WTC11 (cell line): Measurements from ENCODE around the gene GDI1. TPM values are rescaled to one million over a fixed set of nuclear protein-coding genes. Genes with fewer than 3 reads are reported as not detected.

ENCODE experiments used
- ATAC-seq: fragments of 200-7000 bp; cut with Tn5 transposase; 2 replicates; pipeline ENCODE4 v1.10.0; 2021; ENCODE audit warnings: mild to moderate bottlenecking, moderate library complexity
- CTCF ChIA-PET: fragments of 300-600 bp; sonication (Branson Sonifier 250); formaldehyde crosslinking; loops from one replicate; lab custom pipeline; 2021; ENCODE audit warnings: antibody characterized with exemption; lab: Charles Lee
- POLR2A ChIA-PET: fragments of 350-600 bp; sonication (Branson Sonifier 250); formaldehyde crosslinking; loops from one replicate; lab custom pipeline; 2021; ENCODE audit warnings: antibody characterized with exemption; lab: Charles Lee
- DNase-seq: peaks from one replicate; pipeline ENCODE4 v3.0.0; 2021; ENCODE audit warnings: low spot score
- H3K27ac Mint-ChIP-seq: 2 replicates; pipeline ENCODE4 v1.8.0; 2021; ENCODE audit warnings: mixed read lengths
- H3K27me3 Mint-ChIP-seq: 2 replicates; pipeline ENCODE4 v1.8.0; 2021; ENCODE audit warnings: low read depth, mild to moderate bottlenecking, moderate library complexity, mixed read lengths
- H3K36me3 Mint-ChIP-seq: 2 replicates; pipeline ENCODE4 v1.8.0; 2021; ENCODE audit warnings: mixed read lengths
- H3K4me1 Mint-ChIP-seq: 2 replicates; pipeline ENCODE4 v1.8.0; 2022; ENCODE audit warnings: mixed read lengths
- H3K4me3 Mint-ChIP-seq: 2 replicates; pipeline ENCODE4 v1.8.0; 2021; ENCODE audit warnings: mild to moderate bottlenecking, moderate library complexity, mixed read lengths
- H3K9me3 Mint-ChIP-seq: 2 replicates; pipeline ENCODE4 v1.8.0; 2021; ENCODE audit warnings: mixed read lengths
- ATF1 ChIP-seq: sonication (generic); formaldehyde crosslinking; IDR thresholded peaks from 2 replicates; pipeline ENCODE4 v1.8.1; 2023; ENCODE audit warnings: mild to moderate bottlenecking, moderate library complexity, missing genetic modification reagents
- CREB1 ChIP-seq: sonication (generic); formaldehyde crosslinking; IDR thresholded peaks from 2 replicates; pipeline ENCODE4 v1.8.0; 2023; ENCODE audit warnings: mild to moderate bottlenecking, missing genetic modification reagents
- FOXK1 ChIP-seq: sonication (generic); formaldehyde crosslinking; IDR thresholded peaks from 2 replicates; pipeline ENCODE4 v1.8.0; 2022; ENCODE audit warnings: mild to moderate bottlenecking, moderate library complexity, missing genetic modification reagents
- GTF2I ChIP-seq: fragments of 250-450 bp; sonication (Bioruptor Pico); conservative IDR thresholded peaks from 2 replicates; pipeline ENCODE4 v1.4.0; 2021; ENCODE audit warnings: mild to moderate bottlenecking
- HMGA2 ChIP-seq: fragments of 250-450 bp; sonication (Bioruptor Pico); IDR thresholded peaks from 2 replicates; pipeline ENCODE4 v1.4.0; 2021; ENCODE audit warnings: mild to moderate bottlenecking, moderate library complexity
- JUN ChIP-seq: sonication (generic); formaldehyde crosslinking; IDR thresholded peaks from 2 replicates; pipeline ENCODE4 v1.8.0; 2023; ENCODE audit warnings: mild to moderate bottlenecking, missing genetic modification reagents
- MXD4 ChIP-seq: fragments of 250-450 bp; sonication (Bioruptor Pico); IDR thresholded peaks from 2 replicates; pipeline ENCODE4 v1.8.0; 2021; ENCODE audit warnings: mild to moderate bottlenecking, moderate library complexity, borderline replicate concordance
- NFYB ChIP-seq: sonication (generic); formaldehyde crosslinking; conservative IDR thresholded peaks from 2 replicates; pipeline ENCODE4 v1.8.0; 2022; ENCODE audit warnings: low read depth, missing genetic modification reagents
- NR3C1 ChIP-seq: sonication (generic); formaldehyde crosslinking; conservative IDR thresholded peaks from 2 replicates; pipeline ENCODE4 v1.8.1; 2023; ENCODE audit warnings: low read depth, mild to moderate bottlenecking, missing genetic modification reagents
- SMAD3 ChIP-seq: sonication (generic); formaldehyde crosslinking; IDR thresholded peaks from 2 replicates; pipeline ENCODE4 v1.8.0; 2022; ENCODE audit warnings: missing genetic modification reagents, mild to moderate bottlenecking, borderline replicate concordance
- SMAD4 ChIP-seq: sonication (generic); formaldehyde crosslinking; IDR thresholded peaks from 2 replicates; pipeline ENCODE4 v1.8.0; 2022; ENCODE audit warnings: mild to moderate bottlenecking, missing genetic modification reagents
- SOX15 ChIP-seq: fragments of 250-450 bp; sonication (Bioruptor Pico); IDR thresholded peaks from 2 replicates; pipeline ENCODE4 v1.9.0; 2021; ENCODE audit warnings: mild to moderate bottlenecking
- TP53 ChIP-seq: sonication (generic); formaldehyde crosslinking; IDR thresholded peaks from 2 replicates; pipeline ENCODE4 v1.8.1; 2023; ENCODE audit warnings: mild to moderate bottlenecking, missing genetic modification reagents
- ZNF121 ChIP-seq: sonication (generic); formaldehyde crosslinking; IDR thresholded peaks from 2 replicates; pipeline ENCODE4 v1.8.0; 2023; ENCODE audit warnings: missing genetic modification reagents
- ZNF232 ChIP-seq: sonication (generic); formaldehyde crosslinking; IDR thresholded peaks from 2 replicates; pipeline ENCODE4 v1.8.0; 2022; ENCODE audit warnings: mild to moderate bottlenecking, missing genetic modification reagents
- ZNF263 ChIP-seq: sonication (generic); formaldehyde crosslinking; IDR thresholded peaks from 2 replicates; pipeline ENCODE4 v1.8.1; 2022; ENCODE audit warnings: low read depth, mild to moderate bottlenecking, moderate library complexity, missing genetic modification reagents
- ZNF317 ChIP-seq: sonication (generic); formaldehyde crosslinking; IDR thresholded peaks from 2 replicates; pipeline ENCODE4 v1.8.1; 2023; ENCODE audit warnings: low read depth, mild to moderate bottlenecking, moderate library complexity, missing genetic modification reagents, borderline replicate concordance
- ZNF416 ChIP-seq: fragments of 250-450 bp; sonication (Bioruptor Pico); IDR thresholded peaks from 2 replicates; pipeline ENCODE4 v1.9.0; 2021; ENCODE audit warnings: mild to moderate bottlenecking, inconsistent platforms
- ZNF671 ChIP-seq: fragments of 250-450 bp; sonication (Bioruptor Pico); IDR thresholded peaks from 2 replicates; pipeline ENCODE4 v1.8.0; 2021; ENCODE audit warnings: mild to moderate bottlenecking
- total RNA-seq: library from RNA; stranded (reverse); gene quantifications from 3 replicates; pipeline ENCODE4 v1.2.3, GENCODE V29; 2021
- TF ChIP-seq, protein P1 (sequence below): fragments of 250-450 bp; sonication (Bioruptor Pico); IDR thresholded peaks from 2 replicates; pipeline ENCODE4 v1.9.0; 2021; ENCODE audit warnings: mild to moderate bottlenecking
- TF ChIP-seq, protein P2 (sequence below): sonication (generic); formaldehyde crosslinking; IDR thresholded peaks from 2 replicates; pipeline ENCODE4 v1.8.1; 2023; ENCODE audit warnings: mild to moderate bottlenecking, missing genetic modification reagents
- TF ChIP-seq, protein P3 (sequence below): sonication (generic); formaldehyde crosslinking; IDR thresholded peaks from 2 replicates; pipeline ENCODE4 v1.8.1; 2023; ENCODE audit warnings: mild to moderate bottlenecking, moderate library complexity, missing genetic modification reagents
- TF ChIP-seq, protein P4 (sequence below): sonication (generic); formaldehyde crosslinking; IDR thresholded peaks from 2 replicates; pipeline ENCODE4 v1.8.1; 2023; ENCODE audit warnings: mild to moderate bottlenecking, missing genetic modification reagents, moderate library complexity
- TF ChIP-seq, protein P5 (sequence below): sonication (generic); formaldehyde crosslinking; IDR thresholded peaks from 2 replicates; pipeline ENCODE4 v1.8.0; 2022; ENCODE audit warnings: mild to moderate bottlenecking, missing genetic modification reagents

GDI1 gene
- total RNA-seq, 1 experiment from 2014 or later, result 108 TPM

DNA sequence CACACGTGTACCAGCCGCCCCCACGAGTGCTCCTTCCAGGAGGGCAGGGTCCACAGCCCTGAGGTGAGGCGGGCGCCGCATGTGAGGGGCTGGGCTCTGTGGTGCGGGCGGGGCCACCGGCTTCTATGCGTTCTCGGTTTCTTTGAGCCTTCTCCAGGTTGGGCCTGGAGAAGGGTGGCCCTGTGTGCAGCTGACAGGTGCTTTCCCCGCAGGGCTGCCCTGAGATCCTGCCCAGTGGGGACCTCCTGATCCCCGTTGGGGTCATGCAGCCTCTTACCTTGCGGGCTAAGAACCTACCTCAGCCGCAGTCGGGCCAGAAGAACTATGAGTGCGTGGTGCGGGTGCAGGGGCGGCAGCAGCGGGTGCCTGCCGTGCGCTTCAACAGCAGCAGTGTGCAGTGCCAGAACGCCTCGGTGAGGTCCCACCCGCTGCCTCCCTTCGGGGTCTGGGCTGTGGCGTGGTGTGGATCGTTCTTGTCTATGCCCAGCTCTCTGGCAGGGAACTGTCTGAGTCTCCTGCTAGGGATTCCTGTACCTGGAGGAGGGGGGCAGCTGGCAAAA lies 27.9 kb downstream of the GDI1 start (continued):
- TF ChIP-seq, protein P1, sequence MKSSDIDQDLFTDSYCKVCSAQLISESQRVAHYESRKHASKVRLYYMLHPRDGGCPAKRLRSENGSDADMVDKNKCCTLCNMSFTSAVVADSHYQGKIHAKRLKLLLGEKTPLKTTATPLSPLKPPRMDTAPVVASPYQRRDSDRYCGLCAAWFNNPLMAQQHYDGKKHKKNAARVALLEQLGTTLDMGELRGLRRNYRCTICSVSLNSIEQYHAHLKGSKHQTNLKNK (CRISPR knock-in tag), result no peak
- no peak for TF ChIP-seq SMAD4 (CRISPR knock-in tag)

DNA sequence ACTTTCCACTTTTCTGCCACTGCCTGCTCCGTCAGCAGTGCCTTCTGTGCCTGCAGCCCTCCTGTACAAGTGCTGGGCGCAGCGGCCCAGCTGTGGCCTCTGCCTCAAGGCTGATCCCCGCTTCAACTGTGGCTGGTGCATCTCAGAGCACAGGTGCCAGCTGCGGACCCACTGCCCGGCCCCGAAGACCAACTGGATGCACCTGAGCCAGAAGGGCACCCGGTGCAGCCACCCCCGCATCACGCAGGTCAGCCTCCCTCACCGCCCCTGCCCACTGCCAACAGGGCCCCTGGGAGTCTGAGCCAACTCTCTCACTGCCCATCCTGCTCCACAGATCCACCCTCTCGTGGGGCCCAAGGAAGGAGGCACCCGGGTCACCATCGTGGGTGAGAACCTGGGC lies 28.6 kb downstream of the GDI1 start:
- H3K36me3 Mint-ChIP-seq, result 0 out of 2 replicates have a peak, but pooled peaks cover 2% of the 10 kb centered on the region
- TF ChIP-seq, protein P2, sequence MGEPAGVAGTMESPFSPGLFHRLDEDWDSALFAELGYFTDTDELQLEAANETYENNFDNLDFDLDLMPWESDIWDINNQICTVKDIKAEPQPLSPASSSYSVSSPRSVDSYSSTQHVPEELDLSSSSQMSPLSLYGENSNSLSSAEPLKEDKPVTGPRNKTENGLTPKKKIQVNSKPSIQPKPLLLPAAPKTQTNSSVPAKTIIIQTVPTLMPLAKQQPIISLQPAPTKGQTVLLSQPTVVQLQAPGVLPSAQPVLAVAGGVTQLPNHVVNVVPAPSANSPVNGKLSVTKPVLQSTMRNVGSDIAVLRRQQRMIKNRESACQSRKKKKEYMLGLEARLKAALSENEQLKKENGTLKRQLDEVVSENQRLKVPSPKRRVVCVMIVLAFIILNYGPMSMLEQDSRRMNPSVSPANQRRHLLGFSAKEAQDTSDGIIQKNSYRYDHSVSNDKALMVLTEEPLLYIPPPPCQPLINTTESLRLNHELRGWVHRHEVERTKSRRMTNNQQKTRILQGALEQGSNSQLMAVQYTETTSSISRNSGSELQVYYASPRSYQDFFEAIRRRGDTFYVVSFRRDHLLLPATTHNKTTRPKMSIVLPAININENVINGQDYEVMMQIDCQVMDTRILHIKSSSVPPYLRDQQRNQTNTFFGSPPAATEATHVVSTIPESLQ (CRISPR knock-in tag), result no peak
- TF ChIP-seq ZNF232 (no peak), JUN (CRISPR knock-in tag) (no peak), GTF2I (CRISPR knock-in tag) (no peak), ATF1 (CRISPR knock-in tag) (no peak)
- CTCF ChIA-PET, result no interaction called here

DNA sequence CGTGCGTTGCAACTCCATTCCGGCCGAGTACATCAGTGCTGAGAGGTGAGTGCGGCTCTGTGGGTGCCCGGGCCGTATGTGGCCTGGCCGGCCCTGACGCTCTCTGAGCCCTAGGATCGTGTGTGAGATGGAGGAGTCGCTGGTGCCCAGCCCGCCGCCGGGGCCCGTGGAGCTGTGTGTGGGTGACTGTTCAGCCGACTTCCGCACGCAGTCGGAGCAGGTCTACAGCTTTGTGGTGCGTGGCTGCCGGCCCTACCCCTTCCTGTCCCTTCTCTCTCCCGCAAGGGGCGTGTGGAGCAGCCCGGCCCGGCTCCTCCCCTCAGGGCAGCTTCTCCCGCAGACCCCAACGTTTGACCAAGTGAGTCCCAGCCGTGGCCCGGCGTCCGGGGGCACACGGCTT lies 29.1 kb downstream of the GDI1 start:
- H3K4me3 Mint-ChIP-seq, result no peak overlapping the region
- H3K4me1 Mint-ChIP-seq, result no peaks in the 10 kb centered on the region
- H3K27ac Mint-ChIP-seq, result no peak overlapping the region
- no peaks in the 10 kb centered on the region for H3K9me3 Mint-ChIP-seq
- 0 out of 2 replicates have a peak, but pooled peaks cover 2% of the 10 kb centered on the region for H3K36me3 Mint-ChIP-seq
- TF ChIP-seq ZNF121, result no peak
- POLR2A ChIA-PET, result no interaction called here
- CTCF ChIA-PET, result no interaction called here
- H3K27me3 Mint-ChIP-seq, result no peaks in the 10 kb centered on the region
- DNase-seq (no peak), ATAC-seq (no peak)

More for the DNA sequence above, 28.6 kb downstream of the GDI1 start:
- H3K27me3 Mint-ChIP-seq, result no peaks in the 10 kb centered on the region
- H3K9me3 Mint-ChIP-seq, result no peaks in the 10 kb centered on the region
- H3K4me1 Mint-ChIP-seq, result no peaks in the 10 kb centered on the region
- no peak for DNase-seq
- H3K4me3 Mint-ChIP-seq, result no peak overlapping the region
- POLR2A ChIA-PET, result no interaction called here
- H3K27ac Mint-ChIP-seq, result no peak overlapping the region
- no peak for ATAC-seq

DNA sequence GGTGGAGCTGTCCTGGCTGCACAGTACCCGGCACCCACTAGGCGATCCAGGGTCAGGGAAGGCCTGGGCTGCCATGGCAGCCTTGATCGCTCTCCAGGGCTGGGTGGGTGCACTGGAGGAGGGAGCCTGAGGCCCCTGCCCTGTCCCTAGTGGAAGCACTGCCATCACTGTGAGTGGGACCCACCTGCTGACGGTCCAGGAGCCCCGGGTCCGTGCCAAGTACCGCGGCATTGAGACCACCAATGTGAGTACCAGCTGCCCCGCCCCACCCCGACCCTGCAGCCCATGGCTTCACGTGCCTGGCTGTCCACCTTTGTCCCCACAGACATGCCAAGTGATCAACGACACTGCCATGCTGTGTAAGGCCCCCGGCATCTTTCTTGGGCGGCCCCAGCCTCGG lies 30.0 kb downstream of the GDI1 start:
- Mint-ChIP-seq H3K4me1 (no peaks in the 10 kb centered on the region), H3K27me3 (no peaks in the 10 kb centered on the region), H3K27ac (no peak overlapping the region), H3K9me3 (no peaks in the 10 kb centered on the region), H3K4me3 (no peak overlapping the region)
- ATAC-seq (no peak), DNase-seq (no peak)
- CTCF ChIA-PET, result no interaction called here
- no peak for TF ChIP-seq SOX15
- TF ChIP-seq ZNF121, result no peak
- no peak for TF ChIP-seq ZNF263 (CRISPR knock-in tag)
- TF ChIP-seq, all 79 proteins: peak for 0
- POLR2A ChIA-PET, result no interaction called here
- H3K36me3 Mint-ChIP-seq, result 0 out of 2 replicates have a peak, but pooled peaks cover 2% of the 10 kb centered on the region

DNA sequence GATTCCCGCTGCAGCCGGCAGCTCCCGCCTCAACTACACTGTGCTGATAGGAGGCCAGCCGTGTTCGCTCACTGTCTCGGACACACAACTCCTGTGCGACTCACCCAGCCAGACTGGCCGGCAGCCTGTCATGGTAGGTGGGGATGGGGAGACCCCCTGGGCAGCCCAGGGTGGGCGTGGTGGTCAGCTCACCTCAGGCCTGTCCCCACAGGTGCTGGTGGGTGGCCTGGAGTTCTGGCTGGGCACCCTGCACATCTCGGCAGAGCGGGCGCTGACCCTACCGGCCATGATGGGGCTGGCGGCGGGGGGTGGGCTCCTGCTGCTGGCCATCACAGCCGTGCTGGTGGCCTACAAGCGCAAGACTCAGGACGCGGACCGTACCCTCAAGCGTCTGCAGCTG lies 30.6 kb downstream of the GDI1 start:
- Mint-ChIP-seq H3K9me3 (no peaks in the 10 kb centered on the region), H3K4me1 (no peaks in the 10 kb centered on the region), H3K27me3 (no peaks in the 10 kb centered on the region), H3K36me3 (0 out of 2 replicates have a peak, but pooled peaks cover 2% of the 10 kb centered on the region), H3K27ac (no peak overlapping the region), H3K4me3 (no peak overlapping the region)
- POLR2A ChIA-PET, result no interaction called here
- CTCF ChIA-PET, result no interaction called here
- DNase-seq (no peak), ATAC-seq (no peak)
- TF ChIP-seq SMAD3 (no peak), ZNF671 (CRISPR knock-in tag) (no peak), NR3C1 (CRISPR knock-in tag) (no peak), FOXK1 (no peak), ZNF232 (no peak), JUN (CRISPR knock-in tag) (no peak), ZNF317 (CRISPR knock-in tag) (no peak), NFYB (no peak), TP53 (CRISPR knock-in tag) (no peak), CREB1 (no peak), MXD4 (CRISPR knock-in tag) (no peak), HMGA2 (CRISPR knock-in tag) (no peak), ZNF121 (no peak), ZNF416 (CRISPR knock-in tag) (no peak)
- TF ChIP-seq, protein P3, sequence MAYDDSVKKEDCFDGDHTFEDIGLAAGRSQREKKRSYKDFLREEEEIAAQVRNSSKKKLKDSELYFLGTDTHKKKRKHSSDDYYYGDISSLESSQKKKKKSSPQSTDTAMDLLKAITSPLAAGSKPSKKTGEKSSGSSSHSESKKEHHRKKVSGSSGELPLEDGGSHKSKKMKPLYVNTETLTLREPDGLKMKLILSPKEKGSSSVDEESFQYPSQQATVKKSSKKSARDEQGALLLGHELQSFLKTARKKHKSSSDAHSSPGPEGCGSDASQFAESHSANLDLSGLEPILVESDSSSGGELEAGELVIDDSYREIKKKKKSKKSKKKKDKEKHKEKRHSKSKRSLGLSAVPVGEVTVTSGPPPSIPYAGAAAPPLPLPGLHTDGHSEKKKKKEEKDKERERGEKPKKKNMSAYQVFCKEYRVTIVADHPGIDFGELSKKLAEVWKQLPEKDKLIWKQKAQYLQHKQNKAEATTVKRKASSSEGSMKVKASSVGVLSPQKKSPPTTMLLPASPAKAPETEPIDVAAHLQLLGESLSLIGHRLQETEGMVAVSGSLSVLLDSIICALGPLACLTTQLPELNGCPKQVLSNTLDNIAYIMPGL (CRISPR knock-in tag), result no peak
- TF ChIP-seq, protein P4, sequence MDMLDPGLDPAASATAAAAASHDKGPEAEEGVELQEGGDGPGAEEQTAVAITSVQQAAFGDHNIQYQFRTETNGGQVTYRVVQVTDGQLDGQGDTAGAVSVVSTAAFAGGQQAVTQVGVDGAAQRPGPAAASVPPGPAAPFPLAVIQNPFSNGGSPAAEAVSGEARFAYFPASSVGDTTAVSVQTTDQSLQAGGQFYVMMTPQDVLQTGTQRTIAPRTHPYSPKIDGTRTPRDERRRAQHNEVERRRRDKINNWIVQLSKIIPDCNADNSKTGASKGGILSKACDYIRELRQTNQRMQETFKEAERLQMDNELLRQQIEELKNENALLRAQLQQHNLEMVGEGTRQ (CRISPR knock-in tag), result no peak
- TF ChIP-seq, protein P5, sequence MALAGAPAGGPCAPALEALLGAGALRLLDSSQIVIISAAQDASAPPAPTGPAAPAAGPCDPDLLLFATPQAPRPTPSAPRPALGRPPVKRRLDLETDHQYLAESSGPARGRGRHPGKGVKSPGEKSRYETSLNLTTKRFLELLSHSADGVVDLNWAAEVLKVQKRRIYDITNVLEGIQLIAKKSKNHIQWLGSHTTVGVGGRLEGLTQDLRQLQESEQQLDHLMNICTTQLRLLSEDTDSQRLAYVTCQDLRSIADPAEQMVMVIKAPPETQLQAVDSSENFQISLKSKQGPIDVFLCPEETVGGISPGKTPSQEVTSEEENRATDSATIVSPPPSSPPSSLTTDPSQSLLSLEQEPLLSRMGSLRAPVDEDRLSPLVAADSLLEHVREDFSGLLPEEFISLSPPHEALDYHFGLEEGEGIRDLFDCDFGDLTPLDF, result no peak
